HepG2 (cell line): ENCODE data around the gene TTBK1. TPM values are rescaled to one million over a fixed set of nuclear protein-coding genes. Genes with fewer than 3 reads are reported as not detected.

Experiments used
- CEBPG ChIP-seq: IDR thresholded peaks from 2 replicates; pipeline ENCODE4 v1.6.1; 2016
- CENPBD1 ChIP-seq: sonication (generic); formaldehyde crosslinking; IDR thresholded peaks from 2 replicates; pipeline ENCODE4 v1.8.0; 2022; ENCODE audit warnings: missing genetic modification reagents, low read depth, mild to moderate bottlenecking, borderline replicate concordance
- DDIT3 ChIP-seq: sonication (generic); formaldehyde crosslinking; IDR thresholded peaks from 2 replicates; pipeline ENCODE4 v1.4.0; 2020; ENCODE audit warnings: mild to moderate bottlenecking, missing genetic modification reagents
- FOXM1 ChIP-seq: sonication (generic); formaldehyde crosslinking; IDR thresholded peaks from 2 replicates; pipeline ENCODE4 v1.5.0; 2020; ENCODE audit warnings: missing genetic modification reagents
- IKZF4 ChIP-seq: sonication (generic); formaldehyde crosslinking; IDR thresholded peaks from 2 replicates; pipeline ENCODE4 v1.5.1; 2020; ENCODE audit warnings: borderline replicate concordance, mild to moderate bottlenecking, low read depth, missing genetic modification reagents; ENCODE audit errors: not compliant biosample characterization
- KDM5A ChIP-seq: fragments of 200-600 bp; sonication (generic); IDR thresholded peaks from 2 replicates; pipeline ENCODE4 v1.7.0; 2018; ENCODE audit warnings: antibody characterized with exemption, mild to moderate bottlenecking, low read length, borderline replicate concordance
- MEF2D ChIP-seq: sonication (generic); formaldehyde crosslinking; IDR thresholded peaks from 2 replicates; pipeline ENCODE4 v1.5.1; 2020; ENCODE audit warnings: mild to moderate bottlenecking, missing genetic modification reagents
- NR2F6 ChIP-seq, 2 experiments: IDR thresholded peaks; 2 replicates each; pipeline ENCODE4 v1.6.1; 2016; ENCODE audit warnings: antibody characterized with exemption in 1 of 2, mild to moderate bottlenecking in 1 of 2
- TRAFD1 ChIP-seq: sonication (generic); formaldehyde crosslinking; IDR thresholded peaks from 2 replicates; pipeline ENCODE4 v1.5.1; 2020; ENCODE audit warnings: missing genetic modification reagents, mild to moderate bottlenecking, borderline replicate concordance
- ZFX ChIP-seq: sonication (generic); formaldehyde crosslinking; IDR thresholded peaks from 2 replicates; pipeline ENCODE4 v1.4.0; 2020; ENCODE audit warnings: mild to moderate bottlenecking, low read depth, missing genetic modification reagents, moderate library complexity
- ZNF142 ChIP-seq: sonication (generic); formaldehyde crosslinking; IDR thresholded peaks from 2 replicates; pipeline ENCODE4 v1.4.0; 2020; ENCODE audit warnings: missing genetic modification reagents
- ZNF17 ChIP-seq: sonication (generic); formaldehyde crosslinking; IDR thresholded peaks from 2 replicates; pipeline ENCODE4 v1.5.0; 2020; ENCODE audit warnings: mild to moderate bottlenecking, missing genetic modification reagents
- ZNF382 ChIP-seq: sonication (generic); formaldehyde crosslinking; IDR thresholded peaks from 2 replicates; pipeline ENCODE4 v1.5.0; 2020; ENCODE audit warnings: missing genetic modification reagents, mild to moderate bottlenecking, borderline replicate concordance
- ZNF468 ChIP-seq: sonication (generic); formaldehyde crosslinking; IDR thresholded peaks from 2 replicates; pipeline ENCODE4 v1.8.0; 2022; ENCODE audit warnings: mild to moderate bottlenecking, moderate library complexity, missing genetic modification reagents
- ZSCAN22 ChIP-seq: sonication (generic); formaldehyde crosslinking; IDR thresholded peaks from 2 replicates; pipeline ENCODE4 v1.4.0; 2020; ENCODE audit warnings: mild to moderate bottlenecking, missing genetic modification reagents
- ZUFSP ChIP-seq: sonication (generic); formaldehyde crosslinking; IDR thresholded peaks from 2 replicates; pipeline ENCODE4 v1.9.0; 2021; ENCODE audit warnings: missing genetic modification reagents, mild to moderate bottlenecking, borderline replicate concordance
- polyA plus RNA-seq, 8 experiments: library from polyadenylated mRNA; depleted of rRNA in 3 of 8; stranded (reverse) in 7 of 8; unstranded in 1 of 8; fragments of >200 nt; fragmentation: Illumina TruSeq in 4 of 8; extraction: Trizol in 4 of 8; gene quantifications; 2 replicates each; pipeline versions ENCODE4 v1.2.1 to v1.2.3, GENCODE V29; 2011 to 2016; ENCODE audit warnings: low read depth in 4 of 8, missing spikeins in 1 of 8, mixed read lengths in 1 of 8; ENCODE audit not compliant: insufficient read depth in 1 of 8
- total RNA-seq, 5 experiments: library from RNA; depleted of rRNA; stranded (reverse); fragments of >200 nt; fragmentation: Illumina TruSeq; extraction: Trizol; gene quantifications; 2 replicates each; pipeline ENCODE4 v1.2.3, GENCODE V29; 2016; ENCODE audit warnings: low read depth in 1 of 5

Gene TTBK1
- total and polyA plus RNA-seq, 2 of the 13 experiments (the other 11 are each of a cell fraction or from before 2014, with no cell fraction given) = 0.24 to 0.33 TPM

- TF ChIP-seq TRAFD1 (CRISPR knock-in tag) = no peak
- no peak for TF ChIP-seq DDIT3 (CRISPR knock-in tag)
- peak; percentile 91 for TF ChIP-seq ZFX (CRISPR knock-in tag)
- TF ChIP-seq IKZF4 = peak; percentile 67
- no peak for TF ChIP-seq ZNF17 (CRISPR knock-in tag)
- no peak for TF ChIP-seq FOXM1
- no peak for TF ChIP-seq ZNF382 (CRISPR knock-in tag)
- no peak for TF ChIP-seq KDM5A
- no peak for TF ChIP-seq ZNF142 (CRISPR knock-in tag)
- TF ChIP-seq ZNF468 (CRISPR knock-in tag) = no peak
- no peak for TF ChIP-seq CENPBD1 (CRISPR knock-in tag)
- TF ChIP-seq CEBPG (CRISPR knock-in tag) = 0 out of 2 replicates have a peak, but pooled peaks have one; percentile 16
- no peak for TF ChIP-seq NR2F6 (IDR thresholded peaks at IDR 0.05)
- TF ChIP-seq NR2F6 (CRISPR knock-in tag; IDR thresholded peaks at IDR 0.05) = peak; percentile 84; the same call in 1 of the 2 replicates
- no peak for TF ChIP-seq ZSCAN22 (CRISPR knock-in tag)
- 0 out of 2 replicates have a peak, but pooled peaks have one; percentile 77 for TF ChIP-seq MEF2D (CRISPR knock-in tag)
- no peak for TF ChIP-seq ZUFSP (CRISPR knock-in tag)
These were observed 20.3 kb downstream of the TTBK1 start (continued) for GRCh38 chr6:43263314-43264178.
